Dermis microvascular lymphatic vessel endothelial cell (primary cell): ENCODE measurements around the gene MSANTD2. TPM values are rescaled to one million over a fixed set of nuclear protein-coding genes. Genes with fewer than 3 reads are reported as not detected.

Experiments used
- DNase-seq, 2 donors: peaks; one replicate each; pipeline versions ENCODE4 v3.0.0 to v3.0.0-alpha.2; 2010; ENCODE audit warnings: low read depth in 2 of 2
- total RNA-seq: library from RNA; depleted of rRNA; stranded (reverse); fragments of >200 nt; gene quantifications from 2 replicates; pipeline ENCODE4 v1.2.1, GENCODE V29; 2014

Gene MSANTD2
- total RNA-seq, 1 donor from 2014 or later: 4.4 TPM

- no peak for DNase-seq
Measured at GRCh38 chr11:124738713-124739478, 61.3 kb downstream of the MSANTD2 start.

DNA sequence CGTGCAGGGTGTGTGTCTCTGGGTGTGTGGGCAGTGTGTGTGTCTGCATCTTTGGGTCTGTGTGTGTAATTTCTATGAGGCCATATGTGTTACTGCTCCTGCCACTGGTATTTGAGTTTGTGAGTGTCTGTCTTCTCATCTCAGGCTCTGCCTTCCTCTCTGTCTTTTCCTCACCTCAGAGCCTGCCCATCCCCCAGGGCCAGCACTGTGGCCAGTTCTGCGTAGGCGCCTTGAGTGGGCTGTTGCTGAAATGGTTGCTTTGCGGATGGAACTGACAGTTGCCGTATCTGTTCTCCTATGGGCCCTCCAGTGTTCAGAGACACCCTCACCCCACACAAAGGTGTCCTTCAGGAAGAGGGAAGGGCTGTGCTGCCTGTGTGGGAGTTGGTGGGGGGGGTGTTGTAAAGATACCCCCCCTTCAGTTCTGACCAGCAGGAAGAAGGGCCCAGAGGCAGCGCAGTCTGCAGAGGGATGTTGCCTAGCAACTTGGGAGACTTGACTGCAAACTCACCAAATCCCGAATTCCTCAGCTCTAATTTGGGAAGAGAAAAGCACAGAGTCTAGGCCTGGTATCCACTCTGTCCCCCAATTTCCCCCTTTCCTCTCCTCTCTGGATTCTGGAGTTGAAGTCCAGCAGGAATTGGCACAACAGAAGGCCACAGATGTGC, 62.4 kb downstream of the MSANTD2 start:
- DNase-seq: no peak

GRCh38 chr11:124736736-124737135, 63.5 kb downstream of the MSANTD2 start:
- DNase-seq: no peak

DNA sequence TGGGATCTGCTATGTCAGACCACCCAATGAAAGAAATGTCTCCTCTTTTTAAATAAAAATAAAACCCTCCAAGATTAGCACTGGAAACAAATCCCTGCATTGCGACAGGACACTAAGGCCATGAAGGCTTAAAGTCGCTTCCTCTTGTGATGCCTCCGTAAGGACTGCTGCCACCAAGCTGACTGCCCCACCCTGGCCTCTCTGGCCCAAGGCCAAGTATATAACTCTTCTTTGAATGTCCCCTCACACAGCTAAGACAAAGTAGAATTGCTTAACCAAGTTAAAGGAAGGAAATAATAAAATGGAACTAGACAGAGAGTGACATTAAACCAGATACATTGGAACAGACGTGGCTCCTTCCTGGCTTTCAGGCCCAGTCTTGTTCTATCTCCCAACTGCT, 68.0 kb downstream of the MSANTD2 start:
- no peak for DNase-seq

DNA sequence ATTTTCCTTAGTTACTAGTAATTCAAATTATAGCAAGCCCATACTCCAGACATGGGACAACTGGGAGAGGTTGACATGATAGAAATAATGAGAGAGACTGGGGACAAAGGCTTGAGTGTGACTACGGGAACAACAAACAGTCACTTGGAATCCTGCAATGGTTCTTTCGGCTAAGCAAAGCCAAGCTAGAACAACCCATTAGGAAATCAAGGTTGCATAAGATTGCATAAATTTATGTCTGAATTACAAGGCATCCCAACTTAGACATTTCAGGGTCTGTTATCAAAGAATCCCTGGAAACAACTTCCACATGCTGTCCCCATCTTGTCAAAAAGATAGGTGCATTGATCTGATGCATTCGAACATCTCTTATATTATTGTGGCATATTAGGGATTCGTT, 70.6 kb downstream of the MSANTD2 start:
- DNase-seq: no peak

- no peak for DNase-seq
Measured at GRCh38 chr11:124728134-124728533, 72.1 kb downstream of the MSANTD2 start.

GRCh38 chr11:124727474-124727873, 72.7 kb downstream of the MSANTD2 start:
- DNase-seq: no peak

DNA sequence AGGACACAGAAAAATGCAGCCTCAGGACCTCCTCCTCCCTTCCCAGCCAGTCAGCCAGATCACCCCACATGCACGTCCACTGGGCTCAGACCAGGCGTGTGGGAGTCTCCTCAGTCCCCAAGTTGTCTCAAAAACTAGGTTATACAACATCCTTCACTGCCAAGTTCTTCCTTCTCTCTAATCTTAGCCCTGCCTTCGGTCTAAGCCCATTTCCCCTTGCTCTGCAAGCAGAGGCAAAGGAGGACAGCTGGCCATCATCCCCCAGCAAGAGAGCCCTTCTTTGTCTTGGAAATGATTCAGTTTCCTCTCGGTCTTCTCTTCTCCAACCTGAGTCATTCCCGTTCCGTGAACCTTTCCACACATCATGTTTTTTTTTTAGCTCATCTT, 74.5 kb downstream of the MSANTD2 start:
- DNase-seq: peak in 1 of 2 donors; percentile 74

- peak in 1 of 2 donors; percentile 20 for DNase-seq
Measured at GRCh38 chr11:124724979-124725718, 75.1 kb downstream of the MSANTD2 start.

DNA sequence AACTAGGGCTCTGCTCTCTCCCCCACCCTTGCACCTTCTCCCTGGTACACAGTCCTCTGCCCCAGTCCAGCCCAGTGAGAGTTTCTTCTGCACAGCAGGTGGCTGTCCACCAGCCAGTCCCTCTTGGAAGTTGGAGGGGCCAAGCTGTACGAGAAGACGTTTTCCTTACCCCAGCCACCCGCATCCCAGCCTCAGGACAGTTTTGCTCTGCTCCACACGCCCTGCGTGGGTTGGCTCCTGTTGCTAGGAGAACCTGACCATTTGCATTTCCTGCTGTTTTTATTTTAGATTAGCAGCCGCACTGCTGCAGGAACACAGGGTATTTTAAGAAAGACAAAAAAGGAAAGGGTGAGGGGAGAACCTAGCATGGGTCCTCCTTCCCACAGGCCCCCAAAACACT, 78.0 kb downstream of the MSANTD2 start:
- no peak for DNase-seq

DNA sequence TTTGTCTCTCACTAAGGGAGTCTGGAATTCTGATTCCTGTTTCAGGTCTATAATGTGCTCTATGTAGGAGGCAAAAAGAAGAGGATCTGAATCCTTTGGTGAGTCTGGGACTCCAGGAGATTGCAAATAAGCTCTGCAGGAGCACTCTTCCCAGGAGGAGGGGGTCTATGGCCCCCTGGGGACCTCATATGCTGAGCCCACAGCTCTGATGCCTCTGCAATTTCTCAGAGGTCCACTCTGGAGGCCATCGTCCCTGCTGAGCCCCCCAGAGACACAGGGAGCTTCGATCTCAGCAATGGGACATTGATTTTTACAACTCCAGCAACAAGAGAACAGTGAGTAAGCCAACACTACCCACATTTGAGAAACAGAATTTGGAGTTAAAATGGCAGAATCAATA, 80.7 kb downstream of the MSANTD2 start:
- no peak for DNase-seq

DNA sequence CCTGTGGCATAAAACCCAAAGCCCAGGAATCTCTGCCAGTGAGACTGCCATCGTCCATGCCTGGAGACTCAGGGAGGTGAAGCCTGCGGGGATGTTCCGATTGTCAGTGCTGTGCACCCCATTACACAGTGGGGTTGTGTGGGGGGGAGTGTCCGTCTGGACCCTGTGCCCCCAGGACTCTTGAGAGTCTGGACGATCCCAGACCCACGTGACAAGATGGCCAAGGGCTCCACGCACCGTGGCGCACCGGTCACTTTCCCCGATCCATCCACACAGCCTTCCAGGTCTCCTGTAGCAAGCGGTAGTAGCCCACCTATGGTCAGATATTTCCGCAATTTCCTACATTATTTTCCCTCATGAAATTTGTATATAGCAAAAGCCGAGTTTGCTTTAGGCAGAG, 81.4 kb downstream of the MSANTD2 start:
- DNase-seq: no peak

DNA sequence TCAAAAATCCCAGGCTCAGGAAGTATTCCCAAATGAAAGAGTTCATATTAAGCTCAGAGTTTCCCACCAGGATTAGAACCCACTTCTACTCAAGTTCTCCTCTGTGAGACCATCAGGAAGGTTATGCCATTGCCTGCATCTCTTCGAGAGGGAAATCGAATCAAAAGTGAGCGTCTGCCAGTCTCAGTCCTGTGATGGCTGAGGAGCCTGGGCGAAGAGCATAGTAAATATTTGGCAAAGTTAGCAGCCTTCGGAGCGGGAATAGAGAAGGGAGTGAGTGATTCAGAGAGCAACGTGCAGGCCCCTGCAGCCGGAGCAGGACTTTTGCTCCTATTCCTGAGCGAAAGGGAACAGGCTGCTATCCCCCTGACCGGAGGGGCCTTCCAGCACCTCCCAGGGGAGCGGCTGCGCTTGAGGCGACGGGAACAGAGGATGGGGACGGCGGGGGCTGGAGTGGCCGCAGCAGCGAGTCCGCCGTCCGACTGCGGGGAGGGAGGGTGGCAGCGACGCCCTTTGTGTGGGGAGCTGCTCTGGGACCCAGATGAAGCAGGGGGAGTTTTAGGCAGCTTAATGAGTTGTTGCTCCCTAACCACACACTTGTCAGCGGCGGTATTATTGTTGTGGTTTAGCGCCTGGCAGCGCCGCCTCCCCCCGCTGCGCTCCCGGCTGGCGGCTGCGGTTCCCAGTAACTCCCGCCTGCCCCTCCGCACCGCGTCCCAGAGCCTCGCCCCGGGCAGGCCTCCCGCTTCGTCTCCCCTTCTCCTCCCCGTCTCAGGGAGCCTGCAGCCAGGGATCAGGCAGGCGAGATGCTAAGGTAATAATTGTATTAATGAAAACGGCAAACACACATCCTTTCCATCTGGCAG, 82.2 kb downstream of the MSANTD2 start:
- peak in 1 of 2 donors; percentile 35 for DNase-seq

GRCh38 chr11:124717421-124717785, 82.8 kb downstream of the MSANTD2 start:
- peak in 1 of 2 donors; percentile 60 for DNase-seq

- DNase-seq: no peak
Measured at GRCh38 chr11:124716591-124716990, 83.6 kb downstream of the MSANTD2 start.

Other genes starting within 250 kb of the MSANTD2 start
- gene OR8A1, start 230.4 kb downstream of the MSANTD2 start, total RNA-seq: not detected in 2 replicates
- gene PANX3, start 189.0 kb downstream of the MSANTD2 start, total RNA-seq: not detected in 2 replicates
- gene TBRG1, start 177.5 kb downstream of the MSANTD2 start, total RNA-seq: 12.6 and 16.7 TPM in 2 replicates
- gene SIAE, start 126.7 kb downstream of the MSANTD2 start, total RNA-seq: 6.8 and 14.4 TPM in 2 replicates
- gene SPA17, start 126.5 kb downstream of the MSANTD2 start, total RNA-seq: 3.5 and 4.5 TPM in 2 replicates
- gene NRGN, start 60.5 kb downstream of the MSANTD2 start, total RNA-seq: 0.25 and 0.64 TPM in 2 replicates
- gene VSIG2, start 48.2 kb downstream of the MSANTD2 start, total RNA-seq: 0.13 TPM in 1 of 2 replicates, not detected in the other
- 20.1 and 29.3 TPM in 2 replicates for gene ESAM, start 38.1 kb downstream of the MSANTD2 start, total RNA-seq
- 13.0 and 21.1 TPM in 2 replicates for gene ROBO3, start 65.0 kb upstream of the MSANTD2 start, total RNA-seq
- 278 and 426 TPM in 2 replicates for gene ROBO4, start 97.5 kb upstream of the MSANTD2 start, total RNA-seq
- under 0.01 TPM in 1 of 2 replicates, not detected in the other for gene HEPN1, start 118.8 kb upstream of the MSANTD2 start, total RNA-seq
- gene HEPACAM, start 135.6 kb upstream of the MSANTD2 start, total RNA-seq: under 0.01 TPM in 2 replicates
- gene CCDC15, start 153.8 kb upstream of the MSANTD2 start, total RNA-seq: 2.3 and 2.6 TPM in 2 replicates